Testis (tissue), 2 donors: ENCODE data around the gene SMIM1.

Experiments
- CTCF ChIP-seq, 3 experiments: fragments of 450-650 bp in 2 of 3; fragments of 200-600 bp in 1 of 3; sonication (generic) in 1 of 3; IDR thresholded peaks; one replicate each; pipeline ENCODE4 v1.5.1; 2016 to 2019; ENCODE audit warnings: antibody characterized with exemption in 3 of 3, mild to moderate bottlenecking in 2 of 3, moderate library complexity in 1 of 3
- POLR2A ChIP-seq: fragments of 450-650 bp; IDR thresholded peaks from one replicate; pipeline ENCODE4 v1.6.1; 2017; ENCODE audit warnings: antibody characterized with exemption, mild to moderate bottlenecking, moderate library complexity

DNA sequence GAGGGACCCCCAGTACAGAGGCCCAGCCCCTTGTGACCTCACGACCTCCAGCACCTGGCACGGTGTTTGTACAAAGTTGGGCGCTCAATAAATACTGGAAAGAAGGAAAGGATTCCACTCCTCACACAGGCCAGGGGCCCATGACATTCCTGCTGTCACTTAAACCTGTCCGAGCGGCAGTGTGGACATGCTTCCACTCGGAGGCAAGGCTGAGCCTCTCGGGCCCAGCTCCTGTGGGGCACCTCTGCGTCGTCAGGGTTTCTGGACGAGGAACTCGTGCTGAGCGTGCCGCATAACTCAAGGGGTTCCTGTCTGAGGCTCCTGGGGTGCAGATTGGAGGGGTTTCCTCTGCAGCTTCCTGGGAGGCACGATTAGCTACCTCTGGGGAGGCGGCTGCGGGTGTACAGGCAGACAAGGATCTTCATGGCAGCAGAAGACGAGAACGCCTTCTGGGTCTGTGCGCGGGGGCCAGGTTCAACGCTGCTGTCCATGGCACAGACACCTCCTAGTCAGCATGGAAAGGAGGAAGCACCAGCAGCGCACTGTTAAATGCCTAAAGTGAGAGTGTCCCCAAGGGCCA, 3.6 kb upstream of the SMIM1 start:
- TF ChIP-seq CTCF (IDR thresholded peaks at IDR 0.05) (no peak), POLR2A (no peak)
